Kidney (tissue), 14 donors: ENCODE data around the gene PPP6R3. TPM values are rescaled to one million over a fixed set of nuclear protein-coding genes. Genes with fewer than 3 reads are reported as not detected.

Source experiments
- DNase-seq, 5 donors: peaks; one replicate each; pipeline ENCODE4 v3.0.0-alpha.2; 2013 to 2020
- FAIRE-seq: peaks from 2 replicates; lab custom pipeline; 2012; peaks lifted over from hg19 to GRCh38; lab: Jason Lieb, UNC
- H3K27ac ChIP-seq, 2 donors: one replicate each; pipeline ENCODE4 v1.7.0; 2013; ENCODE audit warnings: low read depth in 2 of 2, low read length in 2 of 2, inconsistent platforms in 1 of 2
- H3K27me3 ChIP-seq: one replicate; pipeline ENCODE4 v1.7.1; 2013; ENCODE audit warnings: low read length, inconsistent platforms; ENCODE audit not compliant: control insufficient read depth, insufficient read depth
- H3K36me3 ChIP-seq, 3 donors: one replicate each; pipeline versions ENCODE4 v1.7.0 to v1.7.1; 2013; ENCODE audit warnings: low read length in 3 of 3, control low read depth in 1 of 3, inconsistent platforms in 1 of 3; ENCODE audit not compliant: insufficient read depth in 3 of 3, control insufficient read depth in 2 of 3
- H3K4me1 ChIP-seq, 3 donors: one replicate each; pipeline versions ENCODE4 v1.7.0 to v1.7.1; 2013; ENCODE audit warnings: low read length in 3 of 3, inconsistent platforms in 1 of 3, low read depth in 1 of 3; ENCODE audit not compliant: control insufficient read depth in 2 of 3, insufficient read depth in 2 of 3
- H3K4me3 ChIP-seq, 3 donors: one replicate each; pipeline versions ENCODE4 v1.7.0 to v1.8.1; 2013; ENCODE audit warnings: low read length in 3 of 3, control low read depth in 1 of 3, inconsistent platforms in 1 of 3
- H3K9ac ChIP-seq, 3 donors: one replicate each; pipeline versions ENCODE4 v1.7.0 to v1.7.1; 2013; ENCODE audit warnings: low read length in 3 of 3, control low read depth in 1 of 3, inconsistent platforms in 1 of 3
- H3K9me3 ChIP-seq, 3 donors: one replicate each; pipeline versions ENCODE4 v1.7.0 to v1.7.1; 2013; ENCODE audit warnings: low read length in 3 of 3, control low read depth in 1 of 3, inconsistent platforms in 1 of 3; ENCODE audit not compliant: control insufficient read depth in 2 of 3, insufficient read depth in 1 of 3
- intact Hi-C: fragments of 100-400 bp; cut with DNase I; formaldehyde crosslinking; loops from one replicate; pipeline ENCODE4 v1.11.1; 2022
- polyA plus RNA-seq: library from polyadenylated mRNA; stranded (reverse); fragments of 350-450 nt; fragmentation: Illumina TruSeq; extraction: RNeasy Lipid Tissue Mini Kit (QIAGEN cat#74804); gene quantifications from one replicate; pipeline ENCODE4 v1.2.3, GENCODE V29; 2014; ENCODE audit warnings: low read depth, low replicate concordance; ENCODE audit not compliant: insufficient read depth
- total RNA-seq: library from RNA; stranded (reverse); fragmentation: NEBNext Ultra II Directional; extraction: Animal tissue kit (Norgen Biotek cat#: 25700); gene quantifications from one replicate; pipeline ENCODE4 v1.2.1, GENCODE V29; 2021
- TF ChIP-seq, protein P1 (sequence below): IDR thresholded peaks from 3 replicates; pipeline ENCODE4 v1.5.1; 2012; ENCODE audit warnings: mild to moderate bottlenecking, moderate library complexity, borderline replicate concordance; ENCODE audit not compliant: insufficient read depth; ENCODE audit errors: extremely low read depth
- donor health status: control.
- donor health status: control.
- donor health status: control.
- donor health status: control.
- donor health status: control.
- donor health status: DM: yes; HTN: yes; CAD: no.
- donor health status: Normal renal cell carcinoma (clear cell type).

Gene PPP6R3
- total and polyA plus RNA-seq, 2 donors from 2014 or later, result 30.3 to 108 TPM

DNA sequence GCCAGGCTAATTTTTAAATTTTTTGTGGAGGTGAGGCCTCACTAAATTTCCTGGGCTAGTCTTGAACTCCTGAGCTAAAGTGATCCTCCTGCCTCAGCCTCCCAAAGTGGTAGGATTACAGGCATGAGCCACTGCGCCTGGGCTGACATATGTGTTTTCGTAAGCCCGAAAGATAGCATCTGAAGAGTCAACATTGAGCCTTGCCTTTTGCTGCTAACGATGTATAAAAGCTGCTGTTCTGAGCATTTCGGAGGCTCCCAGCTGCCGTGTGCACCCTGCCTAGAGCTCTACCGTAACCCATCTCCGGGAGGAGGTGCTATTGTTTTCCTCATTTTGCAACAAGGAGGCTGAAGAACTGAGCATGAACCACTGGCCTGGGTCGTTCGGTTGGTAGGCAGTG lies 18.1 kb upstream of the PPP6R3 start:
- no peak overlapping the region for H3K27ac ChIP-seq
- no peak overlapping the region for H3K9ac ChIP-seq
- H3K4me3 ChIP-seq, result no peak overlapping the region
- TF ChIP-seq, protein P1, sequence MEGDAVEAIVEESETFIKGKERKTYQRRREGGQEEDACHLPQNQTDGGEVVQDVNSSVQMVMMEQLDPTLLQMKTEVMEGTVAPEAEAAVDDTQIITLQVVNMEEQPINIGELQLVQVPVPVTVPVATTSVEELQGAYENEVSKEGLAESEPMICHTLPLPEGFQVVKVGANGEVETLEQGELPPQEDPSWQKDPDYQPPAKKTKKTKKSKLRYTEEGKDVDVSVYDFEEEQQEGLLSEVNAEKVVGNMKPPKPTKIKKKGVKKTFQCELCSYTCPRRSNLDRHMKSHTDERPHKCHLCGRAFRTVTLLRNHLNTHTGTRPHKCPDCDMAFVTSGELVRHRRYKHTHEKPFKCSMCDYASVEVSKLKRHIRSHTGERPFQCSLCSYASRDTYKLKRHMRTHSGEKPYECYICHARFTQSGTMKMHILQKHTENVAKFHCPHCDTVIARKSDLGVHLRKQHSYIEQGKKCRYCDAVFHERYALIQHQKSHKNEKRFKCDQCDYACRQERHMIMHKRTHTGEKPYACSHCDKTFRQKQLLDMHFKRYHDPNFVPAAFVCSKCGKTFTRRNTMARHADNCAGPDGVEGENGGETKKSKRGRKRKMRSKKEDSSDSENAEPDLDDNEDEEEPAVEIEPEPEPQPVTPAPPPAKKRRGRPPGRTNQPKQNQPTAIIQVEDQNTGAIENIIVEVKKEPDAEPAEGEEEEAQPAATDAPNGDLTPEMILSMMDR, result no peak
- intact Hi-C loops, result loop anchor here (10.0 kb wide), 1 partner anchor 178 kb away; no protein-coding TSS in a partner anchor
- FAIRE-seq (no peak), DNase-seq (no peak)
- no peaks in the 10 kb centered on the region for H3K9me3 ChIP-seq
- peaks cover 0 to 38% (median 9%) of the 10 kb centered on the region in 3 donors for H3K36me3 ChIP-seq
- H3K27me3 ChIP-seq, result no peaks in the 10 kb centered on the region
- peaks cover 0 to 6% (median 0%) of the 10 kb centered on the region in 3 donors for H3K4me1 ChIP-seq

DNA sequence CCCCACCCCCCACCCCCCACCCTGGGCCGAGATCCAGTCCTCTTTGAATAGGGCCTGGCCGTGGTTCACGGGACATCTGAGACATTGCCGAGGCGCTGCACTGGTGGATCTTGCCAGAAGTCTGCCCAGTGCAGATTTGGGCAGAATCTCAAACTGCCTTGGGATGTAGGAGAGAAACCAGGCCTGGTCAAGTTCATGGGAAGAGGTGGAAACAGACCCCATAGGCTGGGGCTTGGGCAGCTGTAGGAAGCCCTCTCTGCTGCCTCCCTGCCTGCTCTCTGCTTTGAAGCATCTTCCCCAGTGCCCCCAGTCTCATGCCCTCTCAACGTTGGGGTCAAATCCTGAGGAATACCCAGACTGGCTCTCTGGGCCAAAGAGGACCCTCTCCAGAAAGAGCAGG lies 16.0 kb upstream of the PPP6R3 start:
- Histone ChIP-seq H3K9ac (no peak overlapping the region), H3K27ac (no peak overlapping the region), H3K9me3 (no peaks in the 10 kb centered on the region), H3K36me3 (peaks cover 0 to 37% (median 6%) of the 10 kb centered on the region in 3 donors), H3K4me1 (peaks cover 0 to 3% (median 0%) of the 10 kb centered on the region in 3 donors), H3K4me3 (no peak overlapping the region), H3K27me3 (no peaks in the 10 kb centered on the region)
- intact Hi-C loops, result loop anchor here (10.0 kb wide), 1 partner anchor 180 kb away; no protein-coding TSS in a partner anchor
- DNase-seq, result peak in 1 of 5 donors; percentile 22
- no peak for FAIRE-seq
- TF ChIP-seq, protein P1, result no peak

DNA sequence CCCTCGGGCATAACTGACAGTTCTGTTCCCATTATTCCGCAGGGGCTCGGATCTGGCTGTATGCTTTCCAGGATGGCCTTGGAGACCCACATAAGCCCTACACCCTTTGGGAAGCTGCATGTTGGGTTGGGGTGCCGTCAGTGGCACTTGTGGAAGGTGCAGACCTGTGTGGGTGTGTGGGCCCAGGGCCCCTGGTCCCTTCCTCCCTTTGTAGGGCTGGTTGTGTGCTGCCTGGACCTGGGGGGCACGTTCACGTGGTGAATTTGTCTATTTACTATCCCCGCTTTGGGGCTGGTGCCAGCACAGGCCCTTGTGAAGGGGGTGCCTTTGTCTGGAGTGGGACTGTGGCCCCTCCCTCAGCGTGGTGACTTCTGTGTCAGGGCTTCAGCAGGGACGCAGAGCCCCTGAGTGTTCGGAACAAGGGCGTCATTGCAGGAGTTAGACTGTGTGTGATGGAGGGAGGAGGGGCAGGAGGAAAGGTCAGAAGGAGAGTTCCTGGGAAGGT lies 15.0 kb upstream of the PPP6R3 start:
- TF ChIP-seq, protein P1, result no peak
- Histone ChIP-seq H3K27me3 (no peaks in the 10 kb centered on the region), H3K4me3 (no peak overlapping the region), H3K4me1 (no peaks in the 10 kb centered on the region), H3K9me3 (no peaks in the 10 kb centered on the region), H3K36me3 (peaks cover 0 to 29% (median 6%) of the 10 kb centered on the region in 3 donors), H3K27ac (no peak overlapping the region), H3K9ac (no peak overlapping the region)
- FAIRE-seq (no peak), DNase-seq (peak in 1 of 5 donors; percentile 61)
- intact Hi-C loops, result loop anchor here (10.0 kb wide), 1 partner anchor 181 kb away; no protein-coding TSS in a partner anchor
